ENCODE results near the gene ANKS3. TPM values are rescaled to one million over a fixed set of nuclear protein-coding genes. Genes with fewer than 3 reads are reported as not detected.

Gene ANKS3
- total RNA-seq, 4 donors from 2014 or later: 9.3 to 21.5 (median 13.2) TPM

DNA sequence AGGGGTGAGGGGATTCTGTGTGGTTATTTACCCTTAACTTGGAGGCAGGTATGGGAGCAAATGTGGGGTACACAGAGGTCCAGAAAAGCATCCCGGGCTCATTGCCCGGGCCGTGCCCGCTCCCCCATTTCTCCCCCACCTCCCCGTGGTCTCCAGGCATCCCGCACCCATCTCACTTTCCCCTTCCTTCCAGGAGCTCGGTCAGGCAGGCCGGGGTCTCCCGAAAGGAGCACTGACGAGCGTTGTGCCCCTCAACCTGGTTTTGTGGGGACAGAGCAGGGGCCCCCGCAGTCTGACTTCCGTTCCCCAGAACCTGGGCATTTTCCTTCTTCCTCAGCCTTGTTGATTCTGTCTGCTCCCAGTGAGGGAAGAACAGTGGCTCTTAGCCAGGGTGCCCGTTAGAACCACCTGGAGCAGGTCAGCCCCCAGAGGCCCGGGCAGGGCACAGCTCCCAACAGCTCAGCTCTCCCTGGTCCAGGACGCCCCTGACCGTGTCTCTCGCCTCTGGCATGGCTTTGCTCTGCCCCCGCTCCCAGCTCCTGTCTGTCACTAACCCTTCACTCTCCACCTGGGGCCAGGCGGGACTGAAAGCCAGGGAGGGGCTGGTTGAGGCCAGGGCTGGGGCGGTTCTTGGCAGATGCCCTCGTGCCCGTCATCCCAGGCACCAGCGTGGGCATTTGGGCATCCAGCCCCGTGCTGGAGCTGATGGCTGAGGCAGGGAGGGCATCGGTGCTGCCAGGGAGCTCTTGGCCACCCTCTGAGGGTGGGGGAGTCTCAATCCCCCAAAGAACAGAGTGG, 53.2 kb downstream of the ANKS3 start:
- TF ChIP-seq, protein P1, sequence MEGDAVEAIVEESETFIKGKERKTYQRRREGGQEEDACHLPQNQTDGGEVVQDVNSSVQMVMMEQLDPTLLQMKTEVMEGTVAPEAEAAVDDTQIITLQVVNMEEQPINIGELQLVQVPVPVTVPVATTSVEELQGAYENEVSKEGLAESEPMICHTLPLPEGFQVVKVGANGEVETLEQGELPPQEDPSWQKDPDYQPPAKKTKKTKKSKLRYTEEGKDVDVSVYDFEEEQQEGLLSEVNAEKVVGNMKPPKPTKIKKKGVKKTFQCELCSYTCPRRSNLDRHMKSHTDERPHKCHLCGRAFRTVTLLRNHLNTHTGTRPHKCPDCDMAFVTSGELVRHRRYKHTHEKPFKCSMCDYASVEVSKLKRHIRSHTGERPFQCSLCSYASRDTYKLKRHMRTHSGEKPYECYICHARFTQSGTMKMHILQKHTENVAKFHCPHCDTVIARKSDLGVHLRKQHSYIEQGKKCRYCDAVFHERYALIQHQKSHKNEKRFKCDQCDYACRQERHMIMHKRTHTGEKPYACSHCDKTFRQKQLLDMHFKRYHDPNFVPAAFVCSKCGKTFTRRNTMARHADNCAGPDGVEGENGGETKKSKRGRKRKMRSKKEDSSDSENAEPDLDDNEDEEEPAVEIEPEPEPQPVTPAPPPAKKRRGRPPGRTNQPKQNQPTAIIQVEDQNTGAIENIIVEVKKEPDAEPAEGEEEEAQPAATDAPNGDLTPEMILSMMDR (IDR thresholded peaks at IDR 0.05; ENCODE audit: low read depth): no peak

DNA sequence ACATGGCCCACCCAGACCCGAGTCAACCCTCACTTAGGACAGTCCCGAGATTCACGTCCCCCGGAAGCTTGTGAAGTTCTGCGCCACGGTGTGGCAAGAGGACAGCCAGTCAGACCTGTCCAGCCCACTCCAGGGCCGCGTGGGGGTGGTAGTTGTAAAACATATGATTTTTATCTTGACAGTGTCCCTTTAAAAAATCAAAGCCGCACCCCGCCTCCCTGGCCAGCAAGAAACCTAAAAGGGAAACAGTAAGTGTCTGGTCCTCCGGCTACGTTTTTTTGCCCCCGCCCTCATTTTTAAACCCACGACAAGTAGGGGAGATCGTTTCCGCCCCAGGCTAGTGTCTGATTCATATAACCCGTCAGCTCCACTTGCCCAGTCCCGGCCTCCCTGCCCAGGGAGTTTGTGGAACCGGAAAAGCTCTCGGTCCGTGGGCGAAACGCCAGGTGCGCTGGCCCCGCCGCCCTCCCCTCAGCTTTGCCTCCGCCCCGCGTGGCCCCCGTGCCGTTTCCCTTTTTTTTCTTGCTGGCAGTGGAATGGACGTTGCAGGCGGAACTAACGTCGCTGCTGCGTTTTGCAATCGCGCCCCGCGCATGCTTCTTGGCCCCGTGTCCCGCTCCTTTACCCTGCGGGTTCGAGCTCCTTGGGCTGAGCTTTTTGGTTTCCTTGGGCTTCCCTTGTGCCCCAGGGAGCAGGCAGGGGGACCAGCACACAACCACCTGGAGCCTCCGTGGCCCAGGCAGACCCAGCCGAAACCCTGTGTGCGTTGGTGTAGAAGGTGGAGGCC, 54.0 kb downstream of the ANKS3 start:
- TF ChIP-seq, protein P1 (IDR thresholded peaks at IDR 0.05; ENCODE audit: low read depth): no peak

DNA sequence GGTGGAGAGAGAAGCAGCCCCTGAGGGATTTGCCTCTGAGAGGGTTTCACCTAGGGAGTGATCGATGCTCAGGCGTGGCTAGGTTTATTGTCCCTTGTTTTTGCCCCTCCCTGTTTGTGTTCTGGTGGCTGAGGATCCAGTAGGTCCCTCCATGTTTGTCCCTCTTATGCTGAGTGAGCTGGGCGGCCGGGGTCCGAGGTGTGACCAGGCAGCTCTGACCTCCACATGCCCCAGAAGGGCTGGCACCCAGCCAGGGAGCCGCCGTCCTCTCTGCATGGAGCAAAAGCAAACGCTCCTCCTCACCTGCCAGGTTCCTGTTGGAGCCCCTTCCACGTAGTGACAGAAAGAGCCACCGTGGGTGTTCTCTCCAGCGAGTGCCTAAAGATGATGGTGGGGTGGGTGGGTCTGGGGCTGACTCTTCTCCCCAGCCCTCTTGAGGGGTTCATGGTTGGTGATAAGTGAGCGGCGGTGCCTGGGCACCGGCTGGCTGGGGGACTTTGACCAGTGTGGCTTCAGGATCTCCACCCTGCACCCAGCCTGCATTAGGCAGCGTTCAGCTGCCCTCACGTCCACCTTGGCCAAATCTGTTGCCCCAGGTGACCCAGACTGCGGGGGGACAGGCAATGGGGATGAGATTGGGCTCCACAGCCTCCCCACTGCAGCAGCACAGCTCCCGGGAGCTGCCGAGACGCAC, 54.8 kb downstream of the ANKS3 start:
- TF ChIP-seq, protein P1 (IDR thresholded peaks at IDR 0.05; ENCODE audit: low read depth): no peak

DNA sequence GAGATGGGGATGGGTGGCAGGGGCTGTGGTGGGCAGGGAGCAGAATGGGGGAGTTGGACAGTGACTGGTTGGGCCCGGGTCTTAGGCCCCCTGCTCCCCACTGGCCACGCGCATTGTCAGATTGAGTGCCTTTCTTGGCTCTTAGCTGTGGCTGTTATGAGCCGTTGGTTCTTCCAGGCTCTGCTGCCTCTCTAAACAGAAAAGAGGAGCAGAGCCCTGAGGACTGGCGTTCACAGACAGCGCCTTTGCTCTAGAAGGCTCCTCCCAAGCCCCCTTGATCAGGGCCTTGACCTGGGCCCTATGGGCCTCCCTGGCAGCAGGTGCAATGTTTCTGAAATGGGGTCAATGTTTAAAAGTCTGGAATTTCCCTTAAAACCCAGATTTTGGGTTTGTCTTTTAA, 55.5 kb downstream of the ANKS3 start:
- TF ChIP-seq, protein P1 (IDR thresholded peaks at IDR 0.05; ENCODE audit: low read depth): no peak

DNA sequence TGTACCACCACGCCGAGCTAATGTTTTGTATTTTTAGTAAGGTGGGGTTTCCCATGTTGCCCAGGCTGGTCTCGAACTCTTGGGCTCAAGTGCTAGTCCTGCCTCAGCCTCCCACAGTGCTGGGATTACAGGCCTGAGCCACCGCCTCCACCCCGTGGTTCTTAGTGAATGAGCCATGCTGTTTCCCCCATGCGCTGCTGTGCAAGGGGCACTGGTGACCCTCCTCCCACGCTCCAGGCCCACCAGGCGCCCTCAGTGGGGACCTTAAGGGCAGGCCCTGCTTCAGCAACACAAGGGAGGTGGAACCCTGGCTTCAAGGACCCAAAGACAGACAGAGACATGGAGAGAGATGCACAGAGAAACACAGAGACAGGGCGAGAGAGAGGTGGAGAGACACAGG, 56.1 kb downstream of the ANKS3 start:
- TF ChIP-seq, protein P1 (IDR thresholded peaks at IDR 0.05; ENCODE audit: low read depth): no peak

DNA sequence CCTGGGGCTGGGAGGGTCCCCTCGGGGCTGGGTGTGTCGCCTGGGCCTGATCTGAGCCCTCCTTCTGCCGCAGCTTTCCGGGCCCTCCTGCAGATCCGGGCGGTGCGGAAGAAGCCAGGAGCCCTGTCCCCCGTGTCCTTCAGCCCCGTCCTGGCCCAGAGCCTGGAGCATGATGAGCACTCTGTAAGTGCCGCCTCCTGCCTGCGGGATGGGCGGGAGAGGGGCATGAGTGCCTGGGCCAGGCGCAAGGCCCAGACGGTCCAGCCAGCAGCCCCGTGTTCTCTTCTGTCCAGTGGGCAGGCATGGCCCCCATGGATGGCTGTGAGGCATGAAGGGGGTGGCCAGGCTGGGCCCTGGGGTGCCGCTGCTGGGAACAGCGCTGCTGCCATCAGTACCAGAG, 56.7 kb downstream of the ANKS3 start:
- TF ChIP-seq, protein P1 (IDR thresholded peaks at IDR 0.05; ENCODE audit: low read depth): no peak

DNA sequence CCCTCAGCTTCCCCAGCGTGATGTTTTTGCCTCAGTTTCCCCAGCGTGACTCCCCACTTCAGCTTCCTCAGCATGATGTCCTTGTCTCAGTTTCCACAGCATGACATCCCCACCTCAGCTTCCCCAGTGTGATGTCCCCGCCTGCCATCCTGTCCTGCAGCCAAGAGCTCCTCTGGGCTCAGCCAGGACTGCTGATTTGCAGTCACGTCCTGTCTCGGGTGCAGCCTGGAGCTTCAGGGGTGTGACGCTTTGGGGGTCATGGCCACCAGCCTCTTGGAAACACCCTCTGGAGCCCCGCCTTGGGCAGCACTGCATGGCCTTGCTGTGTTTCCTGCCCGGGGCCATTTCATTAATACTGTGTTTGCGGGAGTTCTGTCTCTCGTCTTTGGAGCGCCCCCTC, 57.2 kb downstream of the ANKS3 start:
- TF ChIP-seq, protein P1 (IDR thresholded peaks at IDR 0.05; ENCODE audit: low read depth): no peak
